OCI-LY7 (cell line): ENCODE data around the gene ELL2.

Experiments used
- CTCF ChIP-seq: fragments of 200-600 bp; sonication (generic); conservative IDR thresholded peaks from 2 replicates; pipeline ENCODE4 v1.5.1; 2014; ENCODE audit warnings: mild to moderate bottlenecking, antibody characterized with exemption, low read length, moderate library complexity, mixed read lengths
- EZH2phosphoT487 ChIP-seq: fragments of 200-600 bp; sonication (generic); IDR thresholded peaks from 2 replicates; pipeline ENCODE4 v1.6.1; 2018; ENCODE audit warnings: low read depth, borderline replicate concordance, mild to moderate bottlenecking, mixed run types, antibody characterized with exemption, low read length, moderate library complexity, mixed read lengths

DNA sequence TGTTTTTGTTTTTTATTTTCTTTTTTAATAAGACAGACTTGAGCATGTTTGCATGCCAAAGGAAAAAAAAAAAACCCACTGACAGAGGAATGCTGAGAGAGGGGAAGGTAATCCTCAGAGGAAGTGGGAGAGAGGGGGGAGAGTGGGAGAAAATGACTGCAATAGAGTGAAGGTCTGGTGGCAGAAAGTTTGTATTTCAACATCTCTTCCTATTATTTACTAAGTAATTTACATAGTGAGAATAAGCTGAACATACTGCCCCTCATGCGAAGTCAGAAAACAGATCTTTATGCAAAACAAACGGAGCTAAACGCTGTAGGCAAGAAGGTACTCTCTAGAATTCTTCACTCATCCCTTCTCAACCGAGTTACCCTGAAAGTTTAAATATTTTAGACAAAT lies 45.0 kb downstream of the ELL2 start:
- no peak for TF ChIP-seq CTCF
- TF ChIP-seq EZH2phosphoT487, result no peak
